NB4 (cell line): ENCODE results near the gene CD52.

ENCODE experiments used
- POLR2A ChIP-seq: IDR thresholded peaks from 2 replicates; pipeline ENCODE4 v1.6.1; 2011; ENCODE audit warnings: mild to moderate bottlenecking; ENCODE audit not compliant: insufficient read length; ENCODE audit errors: extremely low read depth
- TF ChIP-seq, protein P1 (sequence below): IDR thresholded peaks from one replicate; pipeline ENCODE4 v1.5.1; 2012; ENCODE audit warnings: low read depth, low read length
- TF ChIP-seq, protein P2 (sequence below): IDR thresholded peaks from 2 replicates; pipeline ENCODE4 v1.6.1; 2011; ENCODE audit warnings: low read depth, low read length

DNA sequence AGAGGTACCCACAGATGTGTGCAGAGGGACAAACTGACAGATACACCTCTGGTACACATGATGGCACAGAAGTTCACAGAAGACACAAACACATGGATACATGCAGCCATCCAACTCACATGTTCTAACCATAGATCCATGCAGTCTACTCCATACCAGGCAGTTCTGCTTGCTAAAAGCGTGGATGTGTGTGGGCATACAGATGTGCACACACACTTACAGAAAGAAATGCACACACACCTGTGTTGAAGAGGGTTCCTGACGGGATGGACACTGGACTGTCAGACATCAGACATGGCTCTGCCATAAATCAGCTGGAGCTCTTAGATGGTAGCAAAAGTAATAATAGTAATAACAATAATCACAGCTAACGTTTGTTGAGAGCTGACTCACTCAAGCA is 6.8 kb downstream of the CD52 start:
- TF ChIP-seq, protein P1, sequence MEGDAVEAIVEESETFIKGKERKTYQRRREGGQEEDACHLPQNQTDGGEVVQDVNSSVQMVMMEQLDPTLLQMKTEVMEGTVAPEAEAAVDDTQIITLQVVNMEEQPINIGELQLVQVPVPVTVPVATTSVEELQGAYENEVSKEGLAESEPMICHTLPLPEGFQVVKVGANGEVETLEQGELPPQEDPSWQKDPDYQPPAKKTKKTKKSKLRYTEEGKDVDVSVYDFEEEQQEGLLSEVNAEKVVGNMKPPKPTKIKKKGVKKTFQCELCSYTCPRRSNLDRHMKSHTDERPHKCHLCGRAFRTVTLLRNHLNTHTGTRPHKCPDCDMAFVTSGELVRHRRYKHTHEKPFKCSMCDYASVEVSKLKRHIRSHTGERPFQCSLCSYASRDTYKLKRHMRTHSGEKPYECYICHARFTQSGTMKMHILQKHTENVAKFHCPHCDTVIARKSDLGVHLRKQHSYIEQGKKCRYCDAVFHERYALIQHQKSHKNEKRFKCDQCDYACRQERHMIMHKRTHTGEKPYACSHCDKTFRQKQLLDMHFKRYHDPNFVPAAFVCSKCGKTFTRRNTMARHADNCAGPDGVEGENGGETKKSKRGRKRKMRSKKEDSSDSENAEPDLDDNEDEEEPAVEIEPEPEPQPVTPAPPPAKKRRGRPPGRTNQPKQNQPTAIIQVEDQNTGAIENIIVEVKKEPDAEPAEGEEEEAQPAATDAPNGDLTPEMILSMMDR, result no peak
- no peak for TF ChIP-seq POLR2A
- TF ChIP-seq, protein P2, sequence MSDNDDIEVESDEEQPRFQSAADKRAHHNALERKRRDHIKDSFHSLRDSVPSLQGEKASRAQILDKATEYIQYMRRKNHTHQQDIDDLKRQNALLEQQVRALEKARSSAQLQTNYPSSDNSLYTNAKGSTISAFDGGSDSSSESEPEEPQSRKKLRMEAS, result no peak
